GM23248 (cell line): Measurements from ENCODE around the gene CABCOCO1. TPM values are rescaled to one million over a fixed set of nuclear protein-coding genes. Genes with fewer than 3 reads are reported as not detected.

Experiments used
- DNase-seq: peaks from one replicate; pipeline ENCODE4 v3.0.0-alpha.2; 2015
- H2AFZ ChIP-seq: fragments of 200-600 bp; sonication (generic); 2 replicates; pipeline ENCODE4 v1.6.1; 2016; ENCODE audit warnings: antibody characterized with exemption
- H3F3A ChIP-seq: fragments of 200-600 bp; sonication (generic); 2 replicates; pipeline ENCODE4 v1.6.1; 2016; ENCODE audit warnings: mild to moderate bottlenecking, antibody characterized with exemption, mixed run types; ENCODE audit not compliant: insufficient read depth
- H3K27ac ChIP-seq: fragments of 200-600 bp; sonication (generic); 2 replicates; pipeline ENCODE4 v1.5.1; 2016; ENCODE audit warnings: mild to moderate bottlenecking
- H3K27me3 ChIP-seq: fragments of 200-600 bp; sonication (generic); replicated peaks from 2 replicates; pipeline ENCODE4 v1.6.1; 2016; ENCODE audit warnings: mild to moderate bottlenecking; ENCODE audit not compliant: insufficient read depth
- H3K36me3 ChIP-seq: fragments of 200-600 bp; sonication (generic); 2 replicates; pipeline ENCODE4 v1.6.1; 2016; ENCODE audit warnings: low read depth, mild to moderate bottlenecking
- H3K4me1 ChIP-seq: fragments of 200-600 bp; sonication (generic); 2 replicates; pipeline ENCODE4 v1.6.1; 2016; ENCODE audit warnings: mild to moderate bottlenecking; ENCODE audit not compliant: insufficient read depth
- H3K4me2 ChIP-seq: fragments of 200-600 bp; sonication (generic); one replicate; pipeline ENCODE4 v1.6.1; 2016; ENCODE audit warnings: mild to moderate bottlenecking; ENCODE audit not compliant: unreplicated experiment
- H3K4me3 ChIP-seq: fragments of 200-600 bp; sonication (generic); 2 replicates; pipeline ENCODE4 v1.5.1; 2016; ENCODE audit warnings: mild to moderate bottlenecking
- H3K79me2 ChIP-seq: fragments of 200-600 bp; sonication (generic); 2 replicates; pipeline ENCODE4 v1.6.1; 2016; ENCODE audit warnings: mild to moderate bottlenecking; ENCODE audit not compliant: insufficient read depth
- H3K9ac ChIP-seq: fragments of 200-600 bp; sonication (generic); 2 replicates; pipeline ENCODE4 v1.6.1; 2016; ENCODE audit warnings: mild to moderate bottlenecking
- H3K9me2 ChIP-seq: fragments of 200-600 bp; sonication (generic); 2 replicates; pipeline ENCODE4 v1.6.1; 2016; ENCODE audit warnings: mixed run types, mild to moderate bottlenecking, moderate library complexity; ENCODE audit not compliant: insufficient read depth
- H3K9me3 ChIP-seq: fragments of 200-600 bp; sonication (generic); one replicate; pipeline ENCODE4 v1.6.1; 2017; ENCODE audit warnings: low read depth
- H4K20me1 ChIP-seq: fragments of 200-600 bp; sonication (generic); 2 replicates; pipeline ENCODE4 v1.6.0; 2016; ENCODE audit not compliant: insufficient read depth
- EZH2 ChIP-seq: fragments of 200-600 bp; sonication (generic); IDR thresholded peaks from 2 replicates; pipeline ENCODE4 v1.6.1; 2018; ENCODE audit warnings: antibody characterized with exemption, mild to moderate bottlenecking; ENCODE audit not compliant: insufficient read depth, poor library complexity, severe bottlenecking
- EZH2phosphoT487 ChIP-seq: fragments of 200-600 bp; sonication (generic); IDR thresholded peaks from 2 replicates; pipeline ENCODE4 v1.6.1; 2018; ENCODE audit warnings: antibody characterized with exemption, moderate library complexity, mild to moderate bottlenecking, low read depth; ENCODE audit not compliant: insufficient read depth
- WGBS, 2 experiments: methylation state at CpG; one replicate each; pipeline ENCODE4 v1.1.6; 2015 to 2017; ENCODE audit warnings: low lambda C conversion rate in 2 of 2, low coverage in 1 of 2; ENCODE audit errors: missing lambda C conversion rate in 2 of 2; 5-methylcytosine and 5-hydroxymethylcytosine counted together
- in situ Hi-C: fragments of 300-500 bp; cut with MboI; formaldehyde crosslinking; loops from 2 replicates; pipeline ENCODE4 v1.15.0; 2020
- polyA plus RNA-seq: library from polyadenylated mRNA; unstranded; fragments of >200 nt; fragmentation: Nextera tagmentation; extraction: Ambion mirVana; gene quantifications from 2 replicates; pipeline ENCODE4 v1.2.1, GENCODE V29; 2016
- total RNA-seq: library from RNA; depleted of rRNA; stranded (reverse); fragments of >200 nt; shearing (Covaris generic); gene quantifications from 2 replicates; pipeline ENCODE4 v1.2.3, GENCODE V29; 2014

Gene CABCOCO1
- total and polyA plus RNA-seq, 2 experiments from 2014 or later: 0.22 to 1.1 TPM

- Histone ChIP-seq H3K9me3 (no peaks in the 10 kb centered on the region), H3K9ac (no peak overlapping the region), H3K4me3 (no peak overlapping the region), H3K4me2 (no peak overlapping the region), H4K20me1 (no peaks in the 10 kb centered on the region), H3K36me3 (no peaks in the 10 kb centered on the region), H3K27me3 (no peaks in the 10 kb centered on the region), H3K4me1 (no peaks in the 10 kb centered on the region), H3K9me2 (no peaks in the 10 kb centered on the region), H3K79me2 (no peaks in the 10 kb centered on the region), H3K27ac (no peak overlapping the region), H2AFZ (no peak overlapping the region), H3F3A (no peaks in the 10 kb centered on the region)
- WGBS, 2 experiments: 75 to 80% methylated on average over 2 of the region's 2 CpGs
- no peak for TF ChIP-seq EZH2
- TF ChIP-seq EZH2phosphoT487: no peak
- in situ Hi-C loops: no loop called here
- DNase-seq: no peak
These were observed 9.0 kb upstream of the CABCOCO1 start for GRCh38 chr10:61653699-61654098.

DNA sequence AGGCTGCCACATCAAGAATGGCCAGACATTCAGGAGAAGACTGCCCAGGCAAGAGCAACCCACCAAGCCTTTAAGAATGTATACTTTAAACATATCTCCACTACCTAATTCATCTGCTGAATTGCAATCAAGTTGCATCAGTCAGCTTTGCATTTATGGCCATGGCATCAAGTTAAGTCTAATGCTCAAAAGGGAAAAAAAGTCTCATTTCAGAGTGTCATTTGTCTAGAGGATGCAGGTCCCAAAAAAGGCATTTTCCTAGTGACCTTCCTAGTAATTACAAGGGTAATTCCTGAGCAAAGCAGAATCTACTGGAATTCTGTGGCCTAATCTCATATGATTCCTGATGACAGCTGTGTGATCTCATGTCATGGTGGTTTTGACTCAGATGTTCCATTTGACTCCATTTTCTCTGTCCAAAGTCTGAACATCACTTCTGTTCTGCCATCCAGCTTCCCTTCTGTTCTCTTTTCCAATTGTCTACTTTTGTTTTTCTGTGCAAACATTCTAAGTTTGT lies 7.3 kb upstream of the CABCOCO1 start:
- TF ChIP-seq EZH2 (no peak), EZH2phosphoT487 (no peak)
- Histone ChIP-seq H3K4me1 (no peaks in the 10 kb centered on the region), H3F3A (no peaks in the 10 kb centered on the region), H3K79me2 (no peaks in the 10 kb centered on the region), H4K20me1 (no peaks in the 10 kb centered on the region), H3K36me3 (no peaks in the 10 kb centered on the region), H3K27ac (no peak overlapping the region), H3K27me3 (no peaks in the 10 kb centered on the region), H3K9me3 (no peaks in the 10 kb centered on the region), H3K9ac (no peak overlapping the region), H3K4me3 (no peak overlapping the region), H2AFZ (no peak overlapping the region), H3K9me2 (no peaks in the 10 kb centered on the region), H3K4me2 (no peak overlapping the region)
- DNase-seq: peak; percentile 29
- in situ Hi-C loops: no loop called here

GRCh38 chr10:61663466-61663865 lies 737 bp downstream of the CABCOCO1 start:
- Histone ChIP-seq H3K4me3 (peak overlapping the region; percentile 78), H2AFZ (peak overlapping the region; percentile 89), H3K4me1 (no peaks in the 10 kb centered on the region), H3K79me2 (no peaks in the 10 kb centered on the region), H3K9ac (peak overlapping the region; percentile 69), H3K36me3 (no peaks in the 10 kb centered on the region), H3K27ac (no peak overlapping the region), H3K27me3 (no peaks in the 10 kb centered on the region), H4K20me1 (no peaks in the 10 kb centered on the region), H3K9me2 (no peaks in the 10 kb centered on the region), H3F3A (no peaks in the 10 kb centered on the region), H3K4me2 (peak overlapping the region; percentile 58), H3K9me3 (no peaks in the 10 kb centered on the region)
- DNase-seq: peak; percentile 16
- no peak for TF ChIP-seq EZH2
- no peak for TF ChIP-seq EZH2phosphoT487
- 81 to 82% methylated on average over 3 of the region's 3 CpGs for WGBS, 2 experiments
- in situ Hi-C loops: no loop called here

DNA sequence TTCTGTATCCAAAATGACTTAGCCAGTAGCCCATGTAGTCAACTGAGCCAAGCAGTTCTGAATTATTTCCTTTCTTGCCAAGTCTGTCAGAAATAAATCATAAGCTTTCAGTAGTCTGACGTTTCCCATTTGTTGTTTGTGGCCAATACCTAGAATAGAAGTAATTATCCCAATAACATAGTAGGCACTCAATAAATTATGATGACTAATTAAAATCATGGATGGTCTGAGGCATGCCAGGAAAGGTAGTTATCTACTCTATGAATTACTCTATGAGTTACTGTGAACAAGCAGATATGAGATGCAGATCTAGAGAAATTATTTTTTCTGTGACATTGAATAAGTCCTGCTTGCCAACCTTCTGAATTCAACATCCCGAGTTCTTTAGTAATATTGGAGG lies 2.3 kb downstream of the CABCOCO1 start:
- no peaks in the 10 kb centered on the region for H3K9me3 ChIP-seq
- no peaks in the 10 kb centered on the region for H3K4me1 ChIP-seq
- in situ Hi-C loops: no loop called here

DNA sequence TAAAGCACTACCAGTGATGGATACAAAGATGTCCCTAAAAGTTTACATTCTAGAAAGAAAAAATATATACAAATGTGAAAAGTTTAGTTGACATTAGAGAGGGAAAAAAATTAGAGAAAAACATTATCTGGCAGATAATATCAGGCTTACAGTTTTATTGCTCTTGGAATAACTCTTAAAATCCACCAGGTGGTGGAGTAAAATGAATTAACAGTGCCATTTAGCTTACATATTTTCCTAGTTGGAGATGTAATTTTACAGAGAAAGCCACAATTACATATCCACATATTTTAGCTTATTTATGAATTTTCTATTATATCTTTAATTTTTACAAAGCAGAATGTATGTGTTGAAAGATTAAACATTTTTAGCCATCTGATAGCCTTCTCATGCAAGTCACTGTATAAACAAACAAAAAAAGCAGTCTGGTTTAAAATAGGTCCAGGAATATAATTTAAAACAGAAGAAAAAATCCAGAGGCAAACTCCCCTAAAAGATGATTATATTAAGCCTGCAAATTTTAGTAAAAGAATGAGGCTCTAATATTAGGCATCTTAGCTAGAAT lies 6.5 kb downstream of the CABCOCO1 start:
- H4K20me1 ChIP-seq: no peaks in the 10 kb centered on the region
- H3K4me1 ChIP-seq: no peaks in the 10 kb centered on the region
- no peak overlapping the region for H3K4me3 ChIP-seq
- H3K27ac ChIP-seq: no peak overlapping the region
- in situ Hi-C loops: no loop called here
- TF ChIP-seq EZH2phosphoT487: no peak
- TF ChIP-seq EZH2: no peak
- H3K9ac ChIP-seq: no peak overlapping the region
- no peaks in the 10 kb centered on the region for H3K27me3 ChIP-seq
- no peaks in the 10 kb centered on the region for H3K36me3 ChIP-seq
- no peaks in the 10 kb centered on the region for H3K9me3 ChIP-seq
- H3K9me2 ChIP-seq: no peaks in the 10 kb centered on the region
- DNase-seq: no peak
- no peaks in the 10 kb centered on the region for H3K79me2 ChIP-seq
- H2AFZ ChIP-seq: no peak overlapping the region
- no peak overlapping the region for H3K4me2 ChIP-seq
- no peaks in the 10 kb centered on the region for H3F3A ChIP-seq

More for the DNA sequence above, 2.3 kb downstream of the CABCOCO1 start:
- 47 to 50% methylated on average over 2 of the region's 2 CpGs for WGBS, 2 experiments
- no peak overlapping the region for H3K9ac ChIP-seq
- no peaks in the 10 kb centered on the region for H3K9me2 ChIP-seq
- no peak for DNase-seq
- H3K79me2 ChIP-seq: no peaks in the 10 kb centered on the region
- no peak overlapping the region for H3K4me2 ChIP-seq
- H4K20me1 ChIP-seq: no peaks in the 10 kb centered on the region
- H3K27me3 ChIP-seq: no peaks in the 10 kb centered on the region
- no peak overlapping the region for H3K27ac ChIP-seq
- H3K4me3 ChIP-seq: no peak overlapping the region
- TF ChIP-seq EZH2phosphoT487: no peak
- no peak for TF ChIP-seq EZH2
- H3K36me3 ChIP-seq: no peaks in the 10 kb centered on the region
- no peaks in the 10 kb centered on the region for H3F3A ChIP-seq
- H2AFZ ChIP-seq: no peak overlapping the region
